ENCODE measurements around the gene ZNF83.

DNA sequence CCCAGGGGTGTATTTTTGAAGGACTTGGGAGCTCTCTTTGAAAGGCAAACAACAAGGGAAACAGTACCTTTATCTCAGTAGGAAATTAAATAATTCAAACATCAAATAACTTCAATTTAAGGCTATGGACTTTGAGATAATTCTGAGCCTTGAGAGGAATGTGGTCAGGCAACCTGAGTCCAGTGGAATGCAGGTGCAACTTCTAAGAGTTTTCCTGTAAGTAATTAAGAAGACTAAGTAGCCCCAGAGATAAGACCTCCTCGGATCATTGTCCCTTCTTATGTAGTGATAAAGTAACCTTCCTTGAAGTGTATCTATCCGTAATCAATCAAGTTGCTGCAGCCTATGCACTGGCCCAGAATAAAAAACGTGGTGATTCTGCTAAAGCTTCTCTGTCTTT is 38.9 kb downstream of the ZNF83 start:
- TF ChIP-seq, protein P1, sequence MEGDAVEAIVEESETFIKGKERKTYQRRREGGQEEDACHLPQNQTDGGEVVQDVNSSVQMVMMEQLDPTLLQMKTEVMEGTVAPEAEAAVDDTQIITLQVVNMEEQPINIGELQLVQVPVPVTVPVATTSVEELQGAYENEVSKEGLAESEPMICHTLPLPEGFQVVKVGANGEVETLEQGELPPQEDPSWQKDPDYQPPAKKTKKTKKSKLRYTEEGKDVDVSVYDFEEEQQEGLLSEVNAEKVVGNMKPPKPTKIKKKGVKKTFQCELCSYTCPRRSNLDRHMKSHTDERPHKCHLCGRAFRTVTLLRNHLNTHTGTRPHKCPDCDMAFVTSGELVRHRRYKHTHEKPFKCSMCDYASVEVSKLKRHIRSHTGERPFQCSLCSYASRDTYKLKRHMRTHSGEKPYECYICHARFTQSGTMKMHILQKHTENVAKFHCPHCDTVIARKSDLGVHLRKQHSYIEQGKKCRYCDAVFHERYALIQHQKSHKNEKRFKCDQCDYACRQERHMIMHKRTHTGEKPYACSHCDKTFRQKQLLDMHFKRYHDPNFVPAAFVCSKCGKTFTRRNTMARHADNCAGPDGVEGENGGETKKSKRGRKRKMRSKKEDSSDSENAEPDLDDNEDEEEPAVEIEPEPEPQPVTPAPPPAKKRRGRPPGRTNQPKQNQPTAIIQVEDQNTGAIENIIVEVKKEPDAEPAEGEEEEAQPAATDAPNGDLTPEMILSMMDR (IDR thresholded peaks at IDR 0.05 in 4 of 5, conservative IDR thresholded peaks at IDR 0.05 in 1 of 5): no peak
- TF ChIP-seq POLR2A (IDR thresholded peaks at IDR 0.05): no peak

All from gastrocnemius medialis (tissue), 4 donors.